Endothelial cell of umbilical vein (primary cell): ENCODE measurements around the gene KRTAP10-12.

Experiments used
- CTCF ChIP-seq, 2 donors: IDR thresholded peaks; 1 replicate in 1 of 2; 2 replicates in 1 of 2; pipeline ENCODE4 v1.5.1; 2011; ENCODE audit warnings: low read length in 2 of 2, mild to moderate bottlenecking in 2 of 2, moderate library complexity in 2 of 2, control low read depth in 1 of 2, inconsistent platforms in 1 of 2, low read depth in 1 of 2; ENCODE audit not compliant: insufficient read depth in 1 of 2; ENCODE audit errors: extremely low read depth in 1 of 2
- EZH2 ChIP-seq: IDR thresholded peaks from 2 replicates; pipeline ENCODE4 v1.6.1; 2012; ENCODE audit warnings: borderline replicate concordance, low read depth, mild to moderate bottlenecking, moderate library complexity, low read length, inconsistent platforms; ENCODE audit not compliant: severe bottlenecking
- POLR2A ChIP-seq: IDR thresholded peaks from 2 replicates; pipeline ENCODE4 v1.6.1; 2012; ENCODE audit warnings: low read depth, mild to moderate bottlenecking, control low read depth, low read length
- POLR2AphosphoS5 ChIP-seq: IDR thresholded peaks from 2 replicates; pipeline ENCODE4 v1.6.1; 2012; ENCODE audit warnings: low read depth, mild to moderate bottlenecking, control low read depth, low read length, moderate library complexity; ENCODE audit not compliant: insufficient read depth

DNA sequence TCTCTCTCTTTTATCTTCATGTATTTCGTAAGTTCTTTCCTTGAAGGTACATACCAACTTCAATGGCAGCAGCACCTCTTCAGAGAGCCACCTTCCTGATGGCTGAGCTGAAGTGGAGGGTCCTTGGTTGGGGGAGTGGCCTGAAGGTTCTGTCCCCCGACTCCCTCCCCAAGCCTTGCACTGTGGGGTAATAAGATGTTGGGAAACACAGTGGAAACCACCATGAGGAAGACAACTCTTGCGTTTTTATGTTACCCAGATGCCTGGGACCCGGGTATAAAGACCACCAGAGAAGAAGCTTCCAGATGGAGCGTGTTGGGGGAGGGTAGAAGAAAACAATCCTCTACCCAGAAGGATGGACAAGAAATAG, 38.4 kb upstream of the KRTAP10-12 start:
- no peak for TF ChIP-seq CTCF (IDR thresholded peaks at IDR 0.05; ENCODE audit: extremely low read depth in 1 of 2, insufficient read depth in 1 of 2, low read depth in 1 of 2, low read length in 2 of 2)
- no peak for TF ChIP-seq POLR2A
- no peak for TF ChIP-seq EZH2
- TF ChIP-seq POLR2AphosphoS5: no peak
